HG02678 (cell line): ENCODE data around the gene RBL2.
"Not testable (repeated sequence)": the region's sequence is repeated elsewhere in the genome, so short reads cannot be mapped to it uniquely, and the experiment has no call there.

Experiments used
- ATAC-seq: cut with Tn5 transposase; IDR thresholded peaks from one replicate; pipeline ENCODE4 v1.9.1; 2021; ENCODE audit warnings: mild to moderate bottlenecking, moderate library complexity; ENCODE audit not compliant: unreplicated experiment

The RBL2 gene

DNA sequence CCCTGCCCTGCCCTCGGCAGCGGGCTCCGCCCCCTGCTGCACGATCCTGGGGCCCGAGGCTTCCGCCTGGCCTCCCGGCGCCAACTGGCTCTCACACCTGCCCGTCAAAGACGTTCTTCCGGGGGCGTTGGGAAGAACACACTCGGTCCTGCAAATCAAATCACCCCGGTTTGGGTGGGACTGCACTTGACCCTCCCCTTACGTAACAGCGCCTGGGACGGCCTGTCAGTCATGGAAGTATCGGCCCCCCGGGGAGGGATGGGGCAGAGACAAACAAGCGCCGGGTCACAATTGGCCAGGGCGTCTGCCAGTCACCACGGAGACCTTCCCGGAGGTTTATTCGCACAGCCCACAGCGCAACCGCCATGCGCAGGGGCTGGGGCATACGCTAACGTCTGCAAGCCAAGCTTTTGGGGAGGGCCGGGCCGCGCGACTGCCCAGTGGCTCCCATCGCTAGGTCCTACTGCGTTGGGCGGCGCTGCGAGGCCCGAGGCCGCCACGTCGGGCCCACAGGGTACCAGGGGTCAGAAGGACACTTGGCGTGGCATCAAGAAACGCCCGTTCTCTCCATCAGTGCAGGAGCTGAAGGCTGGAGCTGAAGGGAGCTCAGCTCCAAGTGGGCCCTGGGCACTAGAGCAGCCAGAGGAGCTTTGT lies 69.1 kb downstream of the RBL2 start:
- peak; percentile 94 for ATAC-seq

DNA sequence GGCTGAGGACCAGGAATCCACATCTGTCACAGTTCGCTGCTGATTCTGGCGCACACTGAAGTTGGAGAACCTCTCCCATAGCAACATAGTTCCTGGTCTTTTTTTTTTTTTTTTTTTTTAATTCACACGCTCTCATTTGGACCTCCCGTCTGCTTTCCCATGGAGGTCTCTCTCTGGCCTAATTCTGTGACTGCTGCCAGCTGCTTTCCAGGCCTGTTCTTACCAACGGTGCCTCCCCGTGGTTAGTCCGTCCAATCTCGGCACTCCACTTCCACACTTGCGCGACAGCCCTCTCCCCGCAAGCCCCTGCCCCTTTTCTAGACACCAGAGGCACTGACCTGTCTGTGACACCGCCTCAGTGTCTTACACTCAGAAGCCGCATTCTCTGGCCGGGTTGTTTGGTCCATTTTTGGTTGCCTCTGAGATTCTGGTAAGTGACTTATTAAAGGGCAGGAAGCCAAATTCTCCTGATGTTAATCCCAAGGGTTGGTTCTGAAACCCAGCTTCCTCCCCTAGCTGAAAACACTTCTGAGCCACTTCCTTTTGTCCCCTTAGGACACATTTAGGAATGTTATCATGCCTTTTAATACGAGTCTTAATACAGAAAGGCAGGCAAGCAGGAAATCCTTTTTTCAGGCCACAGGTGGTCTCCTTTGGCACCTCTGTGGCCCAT lies 69.9 kb downstream of the RBL2 start:
- no peak for ATAC-seq

DNA sequence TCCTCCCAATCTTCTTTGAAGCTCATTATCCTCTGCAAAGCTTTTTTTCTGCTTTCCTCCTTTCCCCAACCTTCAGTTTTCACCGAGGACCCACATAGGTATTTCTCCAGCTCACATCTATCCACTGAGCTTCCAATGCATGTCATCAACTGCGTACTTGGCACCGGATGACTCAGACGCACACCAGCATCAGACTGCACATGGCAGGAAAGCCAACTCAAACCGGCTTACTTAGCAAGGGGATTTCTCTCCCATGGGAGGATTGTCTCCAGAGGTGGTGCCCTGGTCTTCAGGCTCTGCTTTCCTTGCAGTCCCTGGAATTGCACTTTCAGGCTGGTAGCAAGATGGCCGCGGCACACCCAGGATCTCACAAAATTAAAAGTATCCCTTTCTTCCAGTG lies 70.4 kb downstream of the RBL2 start:
- ATAC-seq = no peak

DNA sequence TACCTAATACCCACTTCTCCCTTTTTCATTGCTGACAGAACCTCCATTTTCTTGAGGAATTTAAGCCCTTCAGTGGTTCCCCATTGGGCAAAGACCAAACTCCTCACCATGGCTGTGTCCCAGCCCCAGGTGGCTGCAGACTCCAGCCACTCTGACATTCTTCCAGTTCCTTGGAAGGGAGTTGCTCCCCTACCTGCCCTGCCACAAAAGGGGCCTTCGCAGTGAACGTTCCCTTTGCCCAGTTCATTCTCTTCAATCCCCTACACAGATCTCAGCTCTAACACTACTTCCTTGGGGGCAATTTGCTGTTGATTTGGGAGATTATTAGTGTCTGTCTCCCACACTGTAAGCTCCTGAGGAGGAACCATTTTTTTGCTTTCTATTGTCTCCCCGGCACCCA lies 72.0 kb downstream of the RBL2 start:
- ATAC-seq = no peak

DNA sequence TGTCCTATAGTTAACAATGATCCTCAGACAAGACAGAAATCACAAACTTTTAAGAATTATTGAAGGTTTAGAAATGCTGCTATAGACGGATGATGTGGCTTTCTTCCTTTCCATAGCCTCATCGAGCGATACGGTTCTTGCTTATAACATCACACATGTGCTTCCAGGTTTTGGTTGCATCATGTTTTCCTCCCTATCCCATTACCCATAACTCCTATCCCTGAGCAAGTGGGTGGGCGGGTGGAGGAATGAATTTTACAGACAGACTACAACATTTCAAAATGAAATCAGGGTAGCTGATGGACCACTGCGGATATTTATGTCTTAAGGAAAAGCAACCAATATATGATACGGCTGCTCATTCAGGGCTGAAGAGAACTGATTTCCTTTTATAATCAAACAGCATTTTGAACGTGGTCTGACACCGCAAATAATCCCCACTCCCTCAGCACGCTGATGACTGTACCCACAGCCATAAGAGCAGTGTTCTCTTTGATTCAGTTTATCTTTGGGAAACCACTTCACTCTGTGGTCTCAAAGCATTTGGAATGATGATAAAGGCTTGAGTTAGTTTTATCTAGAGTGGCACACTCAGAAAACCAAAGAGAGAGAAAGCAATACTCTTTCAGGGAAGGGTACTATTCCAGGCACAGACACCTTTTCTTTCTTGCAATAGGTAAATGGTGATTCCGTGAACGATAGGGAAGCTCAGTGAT lies 73.4 kb downstream of the RBL2 start:
- no peak for ATAC-seq

- ATAC-seq = no peak
Observed at GRCh38 chr16:53509906-53510703, 75.8 kb downstream of the RBL2 start.

DNA sequence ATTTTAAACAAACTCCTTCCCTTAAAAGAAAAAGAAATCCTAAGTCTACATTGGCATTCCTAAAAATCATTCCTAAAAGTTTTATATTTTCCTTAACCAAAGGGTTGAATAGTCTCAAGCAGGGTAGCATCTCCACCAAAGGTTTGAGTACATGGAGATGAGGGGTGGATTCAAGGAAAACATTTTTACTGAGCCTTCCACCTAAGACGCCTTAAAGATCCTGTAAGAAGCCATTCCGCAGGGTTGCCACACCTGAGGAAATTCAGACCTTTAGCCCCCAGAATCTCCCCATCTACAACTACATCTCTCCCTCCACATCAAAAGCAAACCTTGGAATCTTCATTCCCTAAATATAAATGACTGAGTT lies 76.4 kb downstream of the RBL2 start:
- no peak for ATAC-seq

- no peak for ATAC-seq
Observed at GRCh38 chr16:53511084-53511402, 76.8 kb downstream of the RBL2 start.

DNA sequence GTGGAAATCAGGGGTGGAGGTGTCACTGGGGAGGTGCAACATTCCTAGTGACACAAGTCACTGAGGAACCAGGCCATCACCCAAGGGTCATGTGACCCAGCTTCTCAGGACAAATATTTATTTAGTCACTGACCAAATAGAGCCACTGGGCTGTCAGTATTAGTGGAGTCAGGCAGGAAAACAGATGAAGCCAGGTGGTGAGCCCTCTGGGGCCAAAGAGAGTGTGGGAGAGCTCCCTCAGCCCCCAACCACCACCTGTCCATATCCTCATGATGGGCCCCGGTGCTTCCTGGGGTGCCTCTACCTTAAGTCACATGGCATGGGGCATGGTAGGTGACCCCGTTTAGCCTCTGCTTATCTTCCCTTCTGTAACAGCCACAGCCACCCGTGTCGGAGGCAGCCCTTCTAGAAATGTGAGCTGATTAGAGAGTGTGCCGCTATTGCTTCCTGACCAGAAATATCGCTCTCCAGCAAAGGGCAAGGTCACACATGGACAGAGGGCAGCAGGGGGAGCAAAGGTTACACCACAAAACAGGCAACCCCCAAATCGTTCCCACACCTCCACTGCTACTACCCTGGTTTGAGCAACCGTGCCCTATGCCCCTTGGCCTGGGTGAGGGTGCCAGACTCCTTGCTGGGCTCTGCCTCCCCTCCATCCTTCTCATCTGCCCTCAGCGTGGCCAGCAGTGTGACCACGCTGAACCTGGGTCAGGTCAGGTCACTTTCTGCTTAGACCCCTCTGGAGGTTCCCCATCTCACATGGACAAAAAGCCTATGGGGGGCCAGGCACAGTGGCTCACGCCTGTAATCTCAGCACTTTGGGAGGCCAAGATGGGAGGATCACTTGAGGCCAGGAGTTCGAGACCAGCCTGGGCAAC lies 77.4 kb downstream of the RBL2 start:
- no peak for ATAC-seq

DNA sequence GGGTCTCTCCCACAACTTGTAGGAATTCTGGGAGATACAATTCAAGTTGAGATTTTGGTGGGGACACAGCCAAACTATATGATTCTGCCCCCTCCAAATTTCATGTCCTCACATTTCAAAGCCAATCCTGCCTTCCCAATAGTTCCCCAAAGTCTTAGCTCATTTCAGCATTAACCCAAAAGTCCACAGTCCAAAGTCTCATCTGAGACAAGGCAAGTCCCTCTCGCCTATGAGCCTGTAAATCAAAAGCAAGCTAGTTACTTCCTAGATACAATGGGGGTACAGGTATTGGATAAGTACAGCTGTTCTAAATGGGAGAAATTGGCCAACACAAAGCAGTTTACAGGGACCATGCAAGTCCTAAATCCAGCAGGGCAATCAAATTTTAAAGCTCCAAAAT lies 78.5 kb downstream of the RBL2 start:
- not testable (repeated sequence) for ATAC-seq

DNA sequence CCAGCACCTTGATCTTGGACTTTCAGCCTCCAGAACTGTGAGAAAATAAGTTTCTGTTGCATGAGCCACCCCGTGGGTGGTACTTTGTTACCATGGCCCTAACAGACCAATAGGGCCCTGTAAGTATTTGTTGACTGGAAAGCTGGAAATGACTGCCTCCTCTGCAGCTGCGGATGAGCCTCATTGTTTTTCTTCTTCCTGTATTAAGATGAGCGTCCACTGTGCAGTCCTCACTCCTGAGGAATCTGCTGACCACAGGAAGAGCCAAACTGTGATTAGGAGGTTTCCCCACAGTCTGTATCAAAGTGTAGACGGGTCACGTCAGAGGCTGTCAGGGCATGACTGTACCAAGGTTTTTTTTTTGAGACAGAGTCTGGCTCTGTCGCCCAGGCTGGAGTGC lies 81.0 kb downstream of the RBL2 start:
- no peak for ATAC-seq

DNA sequence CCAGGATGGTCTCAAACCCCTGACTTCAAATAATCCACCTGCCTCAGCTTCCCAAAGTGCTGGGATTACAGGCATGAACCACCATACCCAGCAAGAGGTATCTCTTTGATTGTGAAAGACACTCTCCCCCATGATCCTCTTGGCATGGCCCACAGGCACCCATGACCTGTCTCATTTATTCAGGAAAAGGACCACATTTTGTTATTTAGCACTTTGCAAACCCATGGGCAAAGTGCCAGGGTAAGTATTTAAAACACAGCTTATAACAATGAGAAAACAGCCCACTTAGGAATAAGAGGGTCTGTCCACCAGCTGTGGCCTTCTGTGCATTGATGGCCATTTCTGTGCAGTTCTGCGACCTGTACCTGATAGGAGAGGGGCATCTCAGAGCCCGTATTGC lies 81.5 kb downstream of the RBL2 start:
- ATAC-seq = no peak

GRCh38 chr16:53517851-53518250 lies 83.6 kb downstream of the RBL2 start:
- ATAC-seq = no peak

DNA sequence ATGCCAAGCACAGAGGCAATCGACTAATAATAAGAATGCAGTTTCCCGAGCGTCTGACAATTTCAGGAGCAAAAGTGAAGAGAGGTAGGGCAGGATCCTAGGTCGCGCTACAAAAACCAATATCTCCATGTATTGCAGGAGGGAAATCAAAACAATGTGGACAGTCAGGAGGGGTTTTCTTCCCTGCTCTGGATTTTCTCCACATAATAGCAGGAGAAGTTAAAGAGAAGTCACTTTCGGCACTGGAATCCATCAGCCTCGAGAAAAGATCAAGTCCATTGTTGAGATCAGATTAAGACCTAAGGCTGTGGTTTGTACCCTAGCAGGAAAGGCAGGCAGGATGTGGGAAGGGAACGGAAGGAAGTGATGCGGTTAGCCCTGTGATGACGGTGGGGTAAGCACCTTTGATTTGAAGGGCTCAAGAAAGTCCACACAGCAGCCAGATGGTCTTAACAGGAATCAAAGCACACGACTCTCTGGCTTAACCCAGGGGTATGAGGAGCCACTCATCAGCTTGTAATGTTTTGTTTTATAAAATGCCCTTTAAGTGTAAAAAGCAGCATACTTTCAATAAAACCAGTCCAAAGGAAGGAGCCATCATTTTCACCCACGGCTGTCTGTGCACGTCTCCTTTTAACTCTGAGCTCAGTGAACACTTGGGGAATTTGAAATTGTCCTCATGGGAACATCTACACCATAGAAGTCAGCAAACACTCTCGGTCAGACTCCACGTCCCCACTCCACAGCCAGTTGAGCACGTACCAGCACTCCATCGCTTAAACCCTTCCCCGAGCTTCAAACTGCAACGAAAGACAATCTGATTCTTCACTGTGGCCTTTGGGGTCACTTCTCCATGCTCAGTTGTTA lies 84.5 kb downstream of the RBL2 start:
- peak; percentile 99 for ATAC-seq

- no peak for ATAC-seq
Observed at GRCh38 chr16:53519417-53520091, 85.3 kb downstream of the RBL2 start.

- ATAC-seq = no peak
Observed at GRCh38 chr16:53523126-53523804, 89.0 kb downstream of the RBL2 start.

- no peak for ATAC-seq
Observed at GRCh38 chr16:53523971-53524548, 89.8 kb downstream of the RBL2 start.

DNA sequence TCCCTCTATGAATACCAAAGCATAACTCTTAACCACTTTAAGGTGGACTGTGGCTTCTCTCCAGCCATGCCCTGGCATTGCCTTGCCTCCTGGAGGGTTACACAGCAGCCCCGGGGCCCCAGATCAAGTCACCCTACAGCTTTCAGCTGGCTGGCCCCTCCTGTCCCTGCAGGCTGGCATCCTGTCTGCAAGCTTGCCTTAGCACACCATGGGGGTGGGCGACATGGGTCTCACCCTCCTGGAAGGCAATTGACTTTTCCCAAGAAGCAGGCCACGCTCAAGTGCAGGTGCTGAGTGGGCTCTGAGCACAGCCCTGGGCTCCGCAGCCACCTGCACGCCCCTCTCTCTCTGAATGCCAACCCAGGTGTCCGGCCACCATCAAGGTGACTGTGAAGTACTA lies 94.5 kb downstream of the RBL2 start:
- ATAC-seq = no peak
